KMS-11 (cell line): ENCODE results near the gene MRPL9.

ENCODE experiments used
- H2AFZ ChIP-seq: fragments of 200-600 bp; sonication (generic); 2 replicates; pipeline ENCODE4 v1.6.1; 2016; ENCODE audit warnings: antibody characterized with exemption, mixed run types, low read depth
- H3K27ac ChIP-seq: fragments of 200-600 bp; sonication (generic); 2 replicates; pipeline ENCODE4 v1.6.1; 2016; ENCODE audit warnings: mild to moderate bottlenecking, mixed run types
- H3K27me3 ChIP-seq: fragments of 200-600 bp; sonication (generic); 2 replicates; pipeline ENCODE4 v1.6.1; 2017; ENCODE audit warnings: mild to moderate bottlenecking, low read depth, mixed run types, moderate library complexity; ENCODE audit not compliant: insufficient read depth
- H3K36me3 ChIP-seq: fragments of 200-600 bp; sonication (generic); 2 replicates; pipeline ENCODE4 v1.6.1; 2017; ENCODE audit warnings: mild to moderate bottlenecking, mixed run types; ENCODE audit not compliant: insufficient read depth
- H3K4me1 ChIP-seq: fragments of 200-600 bp; sonication (generic); 2 replicates; pipeline ENCODE4 v1.6.1; 2016; ENCODE audit warnings: mild to moderate bottlenecking, low read depth, mixed run types; ENCODE audit not compliant: poor library complexity, severe bottlenecking
- H3K4me2 ChIP-seq: fragments of 200-600 bp; sonication (generic); 2 replicates; pipeline ENCODE4 v1.7.0; 2016; ENCODE audit warnings: mild to moderate bottlenecking, mixed run types
- H3K4me3 ChIP-seq: fragments of 200-600 bp; sonication (generic); IDR thresholded peaks from 2 replicates; pipeline ENCODE4 v1.6.1; 2017; ENCODE audit warnings: low read depth, low read length, mixed read lengths; ENCODE audit not compliant: insufficient read depth
- H3K79me2 ChIP-seq: fragments of 200-600 bp; sonication (generic); 2 replicates; pipeline ENCODE4 v1.6.1; 2016; ENCODE audit warnings: low read depth, mixed run types; ENCODE audit not compliant: insufficient read depth
- H3K9ac ChIP-seq: fragments of 200-600 bp; sonication (generic); 2 replicates; pipeline ENCODE4 v1.6.1; 2016; ENCODE audit warnings: mild to moderate bottlenecking, mixed run types
- H4K20me1 ChIP-seq: fragments of 200-600 bp; sonication (generic); 2 replicates; pipeline ENCODE4 v1.6.1; 2016; ENCODE audit warnings: mild to moderate bottlenecking, mixed run types; ENCODE audit not compliant: insufficient read depth
- CTCF ChIP-seq: fragments of 200-600 bp; sonication (generic); conservative IDR thresholded peaks from 2 replicates; pipeline ENCODE4 v1.6.1; 2017; ENCODE audit warnings: low read depth, mild to moderate bottlenecking, antibody characterized with exemption, low read length, moderate library complexity, mixed read lengths

Gene MRPL9

DNA sequence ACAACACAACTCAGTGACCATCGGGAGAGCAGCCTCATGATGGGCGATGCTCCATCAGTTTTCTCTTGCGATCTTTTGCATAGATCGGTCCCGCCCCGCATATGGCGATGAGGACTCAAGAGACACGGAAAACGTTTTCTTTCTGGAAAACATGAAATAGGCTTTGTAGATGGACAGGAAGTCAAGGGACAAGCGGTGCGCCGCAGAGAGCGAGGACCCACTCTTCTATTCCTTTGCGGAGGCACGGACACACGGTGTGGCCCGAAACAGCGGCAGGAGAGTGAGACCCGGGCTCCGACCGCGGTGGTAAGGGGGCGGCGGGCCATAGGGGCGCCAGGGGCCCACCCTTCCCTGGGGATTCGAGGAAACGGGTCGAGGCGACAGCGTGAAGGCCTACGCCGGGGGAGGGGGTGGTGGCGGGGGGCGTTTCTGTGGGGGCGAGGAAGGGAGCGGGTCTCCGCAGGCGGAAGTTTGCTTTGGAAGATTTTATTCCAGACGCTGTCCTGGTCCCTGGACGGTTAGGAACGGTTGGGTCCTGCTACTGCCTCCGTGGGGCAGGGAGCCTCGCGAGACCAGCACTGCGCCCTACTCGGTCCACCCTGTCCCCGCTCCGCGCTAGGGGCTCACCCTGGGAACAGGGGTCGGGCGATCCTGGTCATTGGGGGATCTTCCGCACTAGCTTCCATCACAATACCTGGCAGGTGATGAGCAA lies 27.8 kb upstream of the MRPL9 start:
- Histone ChIP-seq H3K27ac (peak overlapping the region; percentile 28), H3K79me2 (0 out of 2 replicates have a peak, but pooled peaks cover 7% of the 10 kb centered on the region)

DNA sequence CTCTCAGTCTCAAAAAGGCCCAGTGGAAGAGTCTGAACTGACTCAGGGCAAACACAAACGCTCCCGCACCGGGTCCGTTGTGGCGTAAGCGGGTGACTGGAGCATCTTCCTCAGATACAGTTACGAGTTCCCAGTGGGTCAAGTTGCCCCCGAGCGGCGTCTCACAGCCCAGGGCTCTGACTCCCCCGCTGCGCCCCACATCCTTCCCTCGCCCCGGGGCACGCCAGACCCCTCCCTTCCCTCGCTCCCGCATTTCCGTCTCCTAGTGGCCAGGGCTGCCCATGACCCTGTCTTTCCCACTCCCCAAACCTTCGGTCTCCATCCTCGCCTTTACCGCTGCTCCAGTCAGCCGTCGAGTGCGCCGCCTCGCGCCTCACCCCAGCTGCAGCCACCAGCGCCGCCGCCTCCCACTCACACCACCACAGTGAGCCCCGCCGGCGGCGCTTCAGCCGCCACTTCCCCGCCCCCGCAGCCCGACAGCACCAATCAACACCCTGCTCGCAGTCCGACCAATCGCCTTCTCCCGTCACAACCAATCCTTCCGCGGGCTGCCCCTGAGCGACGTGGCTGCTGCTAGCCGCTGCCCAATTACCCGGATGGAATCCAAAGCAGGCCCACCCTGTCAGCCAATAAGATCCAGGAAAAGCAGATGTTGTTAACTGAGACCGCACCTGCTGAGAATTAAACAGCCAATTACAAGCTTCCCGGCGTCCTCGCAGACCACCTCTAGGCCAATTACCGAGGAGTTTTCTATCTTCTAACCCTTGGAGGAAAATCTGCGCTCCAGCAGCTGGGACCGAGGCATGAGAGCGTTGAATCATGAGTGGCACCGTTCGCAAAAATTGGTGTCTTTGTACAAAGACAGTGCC lies 27.0 kb upstream of the MRPL9 start, which contains the start of gene TDRKH:
TDRKH (minus strand) TSS at position 430 of the 869 bp plus-strand sequence. CDS start 7,478 bp downstream, outside the sequence.
- Histone ChIP-seq H3K27ac (peak within 1 kb of the TSS; percentile 28), H3K79me2 (0 out of 2 replicates have a peak, but pooled peaks cover 7% of the 10 kb centered on the region), H2AFZ (peak within 1 kb of the TSS; percentile 93), H3K4me2 (peak within 1 kb of the TSS; percentile 93), H3K27me3 (no peaks in the 10 kb centered on the region), H4K20me1 (no peaks in the 10 kb centered on the region), H3K4me1 (peaks cover 18% of the 10 kb centered on the region), H3K4me3 (peak within 1 kb of the TSS; percentile 99), H3K9ac (peak within 1 kb of the TSS; percentile 45; the same call in 1 of the 2 replicates), H3K36me3 (no peaks in the 10 kb centered on the region)
- TF ChIP-seq CTCF, result peak; percentile 29; the same call in 1 of the 2 replicates

More for the DNA sequence above, 27.8 kb upstream of the MRPL9 start:
- Histone ChIP-seq H3K9ac (peak overlapping the region; percentile 45; the same call in 1 of the 2 replicates), H3K36me3 (no peaks in the 10 kb centered on the region), H3K4me1 (peaks cover 18% of the 10 kb centered on the region), H3K4me2 (peak overlapping the region; percentile 93), H3K4me3 (peak overlapping the region; percentile 99), H4K20me1 (no peaks in the 10 kb centered on the region), H3K27me3 (no peaks in the 10 kb centered on the region), H2AFZ (peak overlapping the region; percentile 93)
- TF ChIP-seq CTCF, result no peak; the same call in 1 of the 2 replicates

- no peak overlapping the region for H2AFZ ChIP-seq
- no peaks in the 10 kb centered on the region for H3K36me3 ChIP-seq
- H3K4me1 ChIP-seq, result peaks cover 18% of the 10 kb centered on the region
- TF ChIP-seq CTCF, result no peak
- H3K9ac ChIP-seq, result no peak overlapping the region
- no peak overlapping the region for H3K27ac ChIP-seq
- no peak overlapping the region for H3K4me3 ChIP-seq
- H4K20me1 ChIP-seq, result no peaks in the 10 kb centered on the region
- no peaks in the 10 kb centered on the region for H3K27me3 ChIP-seq
- H3K79me2 ChIP-seq, result 0 out of 2 replicates have a peak, but pooled peaks cover 7% of the 10 kb centered on the region
- H3K4me2 ChIP-seq, result no peak overlapping the region
Measured at GRCh38 chr1:151787689-151788088, 24.4 kb upstream of the MRPL9 start.

GRCh38 chr1:151783796-151784195 lies 20.5 kb upstream of the MRPL9 start:
- Histone ChIP-seq H2AFZ (no peak overlapping the region), H3K79me2 (no peaks in the 10 kb centered on the region), H4K20me1 (no peaks in the 10 kb centered on the region), H3K4me1 (peaks cover 10% of the 10 kb centered on the region), H3K27me3 (no peaks in the 10 kb centered on the region), H3K4me2 (no peak overlapping the region), H3K9ac (no peak overlapping the region), H3K36me3 (no peaks in the 10 kb centered on the region), H3K4me3 (no peak overlapping the region), H3K27ac (no peak overlapping the region)
- TF ChIP-seq CTCF, result no peak
